GM18517 (cell line): ENCODE data around the gene MTARC1.
A peak's percentile ranks its signal among the peaks of the same experiment; 100 is the strongest.

Experiments used
- ATAC-seq: cut with Tn5 transposase; IDR thresholded peaks from one replicate; pipeline ENCODE4 v1.9.1; 2021; ENCODE audit warnings: mild to moderate bottlenecking, moderate library complexity; ENCODE audit not compliant: unreplicated experiment

Gene MTARC1

DNA sequence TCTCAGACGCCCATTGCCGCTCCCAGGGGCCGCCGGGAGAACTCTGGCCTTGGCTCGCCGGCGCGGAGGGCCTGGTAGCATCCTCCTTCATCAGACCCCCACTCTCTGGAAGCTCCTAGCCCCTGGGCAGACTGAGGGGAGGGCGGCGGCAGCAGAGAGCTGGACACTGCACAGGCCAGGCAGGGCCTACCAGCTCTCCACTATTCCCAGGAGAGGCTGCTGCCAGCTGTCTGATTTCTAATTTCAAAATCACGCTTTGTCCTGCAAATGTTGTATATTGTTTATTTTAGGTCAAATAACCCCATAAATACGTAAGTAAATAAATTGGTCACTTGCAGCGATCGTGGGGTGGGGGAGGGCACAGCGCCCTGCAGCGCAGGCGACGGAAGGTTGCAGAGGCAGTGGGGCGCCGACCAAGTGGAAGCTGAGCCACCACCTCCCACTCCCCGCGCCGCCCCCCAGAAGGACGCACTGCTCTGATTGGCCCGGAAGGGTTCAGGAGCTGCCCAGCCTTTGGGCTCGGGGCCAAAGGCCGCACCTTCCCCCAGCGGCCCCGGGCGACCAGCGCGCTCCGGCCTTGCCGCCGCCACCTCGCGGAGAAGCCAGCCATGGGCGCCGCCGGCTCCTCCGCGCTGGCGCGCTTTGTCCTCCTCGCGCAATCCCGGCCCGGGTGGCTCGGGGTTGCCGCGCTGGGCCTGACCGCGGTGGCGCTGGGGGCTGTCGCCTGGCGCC is at the start of gene MTARC1:
Gene MTARC1 (plus strand): TSS at position 577 of the 732 bp plus-strand sequence. CDS start 32 bp downstream, at position 609.
- ATAC-seq = peak; percentile 66

- no peak for ATAC-seq
Measured at GRCh38 chr1:220741349-220741748, 45.4 kb upstream of the MTARC1 start.

DNA sequence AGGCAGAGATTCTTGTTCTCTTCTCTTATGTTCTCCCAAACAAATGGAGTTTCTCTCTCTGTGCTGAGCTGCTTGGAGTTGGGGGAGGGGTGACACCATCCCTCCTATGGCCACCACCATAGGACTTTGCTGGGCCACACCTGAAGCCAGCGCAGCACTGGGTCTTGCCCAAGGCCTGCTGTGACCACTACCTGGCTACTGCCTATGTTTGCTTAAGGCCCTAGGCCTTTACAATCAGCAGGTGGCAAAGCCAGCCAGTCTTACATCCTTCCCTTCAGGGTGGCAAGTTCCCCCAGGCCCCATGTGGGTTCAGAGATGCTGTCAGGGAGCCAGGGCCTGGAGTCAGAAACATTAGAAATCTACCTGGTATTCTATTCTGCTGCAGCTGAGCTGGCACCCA is 44.9 kb upstream of the MTARC1 start:
- no peak for ATAC-seq

DNA sequence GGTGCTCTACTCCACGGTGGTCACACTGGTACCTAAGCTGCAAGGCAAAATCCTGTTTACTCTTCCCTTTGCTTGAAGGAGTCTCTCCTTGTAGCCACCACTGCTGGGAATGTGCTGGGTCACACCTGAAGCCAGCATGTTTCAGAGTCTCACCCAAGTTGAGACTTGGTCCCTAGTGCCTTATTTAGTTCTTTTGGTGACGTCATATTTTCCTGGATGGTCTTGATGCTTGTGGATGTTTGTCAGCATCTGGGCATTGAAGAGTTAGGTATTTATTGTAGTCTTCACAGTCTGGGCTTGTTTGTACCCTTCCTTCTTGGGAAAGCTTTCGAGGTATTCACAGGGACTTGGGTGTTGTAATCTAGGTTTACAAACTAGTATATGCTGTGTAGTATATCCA is 44.2 kb upstream of the MTARC1 start:
- ATAC-seq = no peak

DNA sequence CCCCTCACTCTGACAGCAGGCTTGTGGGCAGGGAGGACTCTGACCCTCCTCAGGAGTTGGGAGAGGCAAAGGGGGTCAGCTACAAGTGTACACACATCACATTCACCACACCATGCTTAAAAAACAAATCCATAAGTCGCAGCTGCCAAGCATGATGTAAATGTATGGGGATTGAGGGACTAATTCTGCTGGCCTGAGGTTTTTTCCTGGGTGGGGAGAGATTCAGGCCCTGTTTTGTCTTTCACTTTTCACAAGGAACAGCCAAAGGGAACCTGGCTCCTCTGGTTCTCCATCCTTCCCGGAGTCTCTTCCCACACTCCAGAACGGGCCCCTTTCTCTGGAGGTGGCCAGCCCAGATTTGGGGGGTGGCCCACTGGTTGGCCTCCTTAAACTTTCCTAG is 39.9 kb upstream of the MTARC1 start:
- no peak for ATAC-seq

DNA sequence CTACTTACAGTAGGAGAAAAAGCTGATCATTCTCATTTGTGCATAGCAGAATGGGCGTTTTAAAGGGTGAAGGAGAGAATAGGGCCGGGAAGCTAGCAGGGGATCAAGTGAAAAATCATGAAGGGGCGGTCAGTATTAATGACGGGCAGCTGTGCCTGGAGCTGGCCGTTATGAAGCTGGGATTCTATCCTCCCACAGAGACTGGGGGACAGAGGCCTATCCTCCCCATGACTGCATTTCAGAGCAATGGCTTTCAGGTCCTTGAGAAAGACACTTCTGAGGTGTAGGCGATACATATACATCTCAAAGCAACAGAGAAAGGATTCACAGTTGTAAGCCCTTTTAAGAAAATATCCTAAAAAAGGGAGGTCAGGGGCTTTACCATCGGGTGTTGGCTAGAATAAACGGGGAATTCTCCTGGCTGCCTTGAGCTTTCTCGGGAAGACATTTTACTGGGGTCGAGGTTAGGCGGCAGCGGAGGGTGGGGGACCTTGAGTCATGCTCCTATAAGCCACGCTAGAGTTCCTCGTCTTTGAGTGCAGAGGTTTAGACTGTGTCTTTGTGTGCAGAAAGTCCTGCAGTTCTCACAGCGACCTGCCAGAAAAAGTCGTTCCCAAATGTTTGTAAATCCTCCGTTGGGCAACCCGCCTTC is 39.1 kb upstream of the MTARC1 start:
- ATAC-seq = peak; percentile 33

DNA sequence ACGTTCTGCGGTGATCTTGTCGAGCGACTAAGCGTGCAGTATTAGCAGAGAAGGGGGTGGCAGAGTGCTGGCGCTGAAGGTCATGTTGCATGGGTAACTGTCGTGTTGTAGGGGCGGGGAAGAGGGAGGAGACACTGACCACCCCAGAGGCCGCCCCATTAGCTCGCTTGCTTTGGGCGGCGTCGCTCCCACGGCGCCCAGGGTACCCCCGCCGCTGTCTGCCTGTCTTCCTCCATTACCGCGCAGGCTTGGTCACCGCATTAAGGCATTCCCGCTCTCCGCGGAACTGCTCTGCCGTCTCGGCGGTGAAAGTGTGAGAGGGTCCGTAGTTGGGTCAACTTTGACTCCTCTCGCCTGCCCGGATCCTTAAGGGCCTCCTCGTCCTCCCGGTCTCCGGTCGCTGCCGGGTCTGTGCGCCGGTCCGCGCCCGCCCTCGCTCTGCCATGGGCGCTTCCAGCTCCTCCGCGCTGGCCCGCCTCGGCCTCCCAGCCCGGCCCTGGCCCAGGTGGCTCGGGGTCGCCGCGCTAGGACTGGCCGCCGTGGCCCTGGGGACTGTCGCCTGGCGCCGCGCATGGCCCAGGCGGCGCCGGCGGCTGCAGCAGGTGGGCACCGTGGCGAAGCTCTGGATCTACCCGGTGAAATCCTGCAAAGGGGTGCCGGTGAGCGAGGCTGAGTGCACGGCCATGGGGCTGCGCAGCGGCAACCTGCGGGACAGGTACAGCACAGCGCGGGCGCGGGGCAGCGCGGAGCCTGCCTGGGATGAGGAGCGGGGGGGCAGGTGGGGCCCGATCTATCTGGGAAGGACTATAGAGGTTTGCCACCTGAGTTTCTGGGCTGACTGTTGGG is 38.4 kb upstream of the MTARC1 start, which contains the start of gene MTARC2:
Gene MTARC2 (plus strand): TSS at position 234 of the 846 bp plus-strand sequence. CDS start 210 bp downstream, at position 444.
- peak; percentile 98 for ATAC-seq

GRCh38 chr1:220748936-220749335 is 37.8 kb upstream of the MTARC1 start:
- no peak for ATAC-seq

GRCh38 chr1:220750131-220750515 is 36.6 kb upstream of the MTARC1 start:
- ATAC-seq = no peak

DNA sequence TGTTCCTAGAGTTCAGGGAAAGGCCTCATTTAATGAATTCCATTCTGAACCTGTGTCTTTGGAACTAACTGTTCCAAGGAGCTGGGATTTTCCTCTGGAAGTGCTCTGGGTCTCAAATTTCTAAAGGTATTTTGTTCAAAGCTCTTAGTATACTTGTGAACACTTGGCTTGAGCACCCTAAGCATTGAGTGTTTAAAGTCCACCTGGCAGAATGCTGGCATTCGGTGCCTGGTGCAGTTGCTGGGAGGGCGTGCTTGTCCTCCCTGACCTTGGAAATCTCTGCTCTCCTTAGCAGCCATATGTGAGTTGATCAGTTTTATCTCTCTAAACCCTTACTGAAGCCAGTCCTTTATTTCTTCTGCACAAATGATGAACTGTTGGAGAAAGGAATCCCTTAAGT is 35.6 kb upstream of the MTARC1 start:
- ATAC-seq = no peak

DNA sequence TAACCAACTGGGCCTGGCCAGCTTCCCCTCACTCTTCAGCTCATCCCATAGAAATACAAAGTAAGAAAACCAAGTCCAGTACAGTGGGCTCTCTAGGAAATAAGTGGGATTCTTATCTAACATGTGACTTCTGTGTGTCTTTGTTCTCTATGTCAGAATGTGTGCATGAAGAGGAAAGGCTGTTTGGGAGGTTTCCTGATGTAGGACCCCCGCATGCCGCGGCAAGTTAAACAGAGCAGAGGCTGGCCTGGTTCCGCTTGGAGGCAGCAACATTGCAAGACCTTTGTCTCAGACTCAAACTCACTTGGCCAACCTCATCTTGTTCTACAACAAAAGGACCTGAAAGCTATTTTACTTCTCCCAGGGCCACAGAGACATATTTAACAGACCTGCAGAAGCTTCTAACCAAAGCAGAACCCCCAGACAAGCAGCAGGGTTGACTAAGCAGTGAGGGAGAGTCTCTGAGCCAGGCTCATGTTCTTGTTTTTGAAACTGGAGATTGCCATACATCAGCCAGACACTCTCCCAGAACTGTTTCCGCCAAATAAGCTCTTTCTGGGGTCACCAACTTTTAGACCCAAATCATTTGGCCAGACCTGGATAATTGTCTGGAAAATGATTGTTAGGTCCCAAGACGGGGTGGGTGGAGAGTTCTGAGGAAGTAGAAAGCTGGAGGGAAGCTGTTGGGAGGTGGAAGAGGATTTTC is 32.3 kb upstream of the MTARC1 start:
- ATAC-seq = no peak

GRCh38 chr1:220754918-220755295 is 31.8 kb upstream of the MTARC1 start:
- no peak for ATAC-seq

DNA sequence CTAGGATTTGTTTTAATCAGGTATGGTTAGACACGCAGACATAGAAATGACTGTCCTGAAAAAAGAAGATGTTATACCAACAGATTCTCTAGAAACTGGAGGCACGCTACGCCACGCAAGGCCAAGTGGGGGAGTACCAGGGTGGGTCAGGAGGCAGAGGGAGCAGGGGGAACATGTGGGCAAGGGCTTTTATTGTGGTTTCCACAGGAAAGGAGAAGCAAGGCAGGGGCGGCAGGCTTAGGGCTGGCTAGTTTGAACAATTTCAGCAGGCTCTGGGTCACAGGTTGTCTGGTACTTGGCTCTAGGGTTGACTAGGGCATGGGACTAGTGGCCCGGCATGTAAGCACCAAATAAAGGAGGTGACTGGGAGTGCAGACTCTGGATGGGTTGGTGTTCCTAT is 31.4 kb upstream of the MTARC1 start:
- ATAC-seq = no peak

DNA sequence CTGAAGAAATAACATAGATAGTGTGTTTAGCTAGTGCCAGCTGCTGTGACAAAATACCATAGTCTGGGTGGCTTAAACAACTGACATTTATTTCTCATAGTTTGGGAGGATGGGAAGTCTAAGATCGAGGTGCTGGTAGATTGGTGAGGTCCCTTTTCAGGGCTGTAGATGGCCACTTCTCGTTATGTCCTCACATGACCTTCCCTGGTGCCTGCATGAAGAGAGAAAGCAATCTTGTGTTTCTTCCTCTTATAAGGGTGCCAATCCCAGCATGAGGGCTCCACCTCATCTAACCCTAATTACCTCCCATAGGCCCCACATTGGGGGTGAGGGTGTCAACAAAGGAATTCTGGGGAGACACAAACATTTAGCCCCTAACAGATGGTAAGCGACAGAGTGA is 29.3 kb upstream of the MTARC1 start:
- ATAC-seq = no peak

DNA sequence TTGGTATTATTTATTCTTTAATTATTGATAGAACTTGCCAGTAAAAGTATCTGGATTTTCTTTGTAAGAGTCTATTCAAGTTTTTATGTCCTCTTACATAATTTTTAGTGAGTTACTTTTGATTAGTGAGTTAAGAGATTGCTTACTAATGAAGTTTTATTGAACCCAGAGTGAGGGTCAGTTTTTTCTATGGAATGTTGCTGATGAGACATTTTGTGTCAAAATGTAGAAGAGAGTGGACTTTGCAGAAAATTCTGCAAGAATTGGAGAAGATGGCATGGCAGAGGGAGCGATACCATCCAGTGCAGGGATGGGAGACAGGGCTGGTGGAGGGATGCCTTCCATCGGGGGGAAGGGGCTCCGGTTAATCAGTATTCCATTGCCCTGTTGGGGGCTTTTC is 27.6 kb upstream of the MTARC1 start:
- no peak for ATAC-seq

DNA sequence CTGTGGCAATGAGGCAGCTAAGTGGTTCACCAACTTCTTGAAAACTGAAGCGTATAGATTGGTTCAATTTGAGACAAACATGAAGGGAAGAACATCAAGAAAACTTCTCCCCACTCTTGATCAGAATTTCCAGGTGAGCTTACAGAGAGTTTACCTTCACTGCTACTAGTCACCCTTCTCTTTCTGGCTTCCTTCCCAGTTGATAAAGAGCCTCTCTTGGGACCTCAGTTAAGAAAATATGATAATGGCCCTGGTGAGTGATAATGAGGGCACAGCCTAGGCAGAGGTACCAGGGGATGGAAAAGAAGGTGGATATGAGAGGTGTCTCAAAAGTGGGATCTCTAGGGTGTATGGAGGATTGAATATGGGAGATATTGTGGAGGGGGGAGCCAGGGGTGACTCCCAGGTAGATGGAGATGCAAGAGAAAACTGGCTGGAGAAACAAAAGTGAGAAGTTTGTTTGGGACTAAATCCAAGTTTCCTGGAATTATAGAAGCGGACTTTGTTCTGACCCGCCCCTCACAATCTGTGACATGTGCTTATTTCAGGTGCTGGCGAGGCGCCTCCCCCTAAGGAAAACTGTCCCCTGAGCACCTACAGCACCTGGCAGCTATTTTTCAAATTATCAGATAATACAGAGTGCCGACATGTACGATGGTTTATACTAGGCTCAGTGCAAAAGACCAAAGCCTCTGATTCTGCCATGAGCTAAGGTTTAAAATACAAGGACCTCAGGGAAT is 24.9 kb upstream of the MTARC1 start:
- no peak for ATAC-seq

- ATAC-seq = no peak
Measured at GRCh38 chr1:220764757-220765156, 22.0 kb upstream of the MTARC1 start.

DNA sequence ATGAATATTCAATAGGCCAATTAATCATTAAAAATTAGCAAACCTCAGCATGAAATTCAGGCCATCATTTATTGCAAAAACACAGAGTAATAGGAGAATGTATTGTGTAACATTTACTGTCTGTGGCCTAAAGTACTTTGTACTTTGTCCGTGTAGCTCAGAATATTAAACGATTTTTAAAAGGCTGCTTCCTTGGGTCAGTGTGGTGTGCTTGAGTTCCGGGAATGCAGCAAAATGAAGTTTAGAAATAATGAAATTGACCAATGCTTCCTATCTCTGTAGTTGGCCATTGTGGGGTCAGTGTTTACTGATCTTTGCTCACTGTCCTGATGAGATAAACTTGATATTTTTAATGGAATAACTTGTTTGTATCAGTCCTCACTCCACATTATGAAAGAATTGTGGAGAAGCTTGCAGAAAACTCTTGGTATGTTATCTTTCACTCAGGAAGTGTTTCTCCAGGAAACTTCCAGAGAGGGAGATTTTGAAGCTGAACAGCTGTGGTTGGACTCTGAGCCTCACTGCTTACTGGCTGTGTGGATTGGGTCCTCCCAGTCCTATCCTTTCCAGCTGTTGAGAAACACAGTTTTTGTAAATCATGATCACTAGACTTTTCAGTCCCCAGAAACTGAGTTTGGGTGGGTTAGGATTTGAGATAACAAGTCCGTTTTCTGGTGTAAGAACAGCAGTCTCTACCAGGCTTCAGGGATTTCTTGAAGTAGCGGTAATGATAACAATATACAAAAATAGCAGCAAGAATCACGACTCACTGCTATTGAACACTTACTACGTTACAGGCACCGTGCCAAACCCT is 19.2 kb upstream of the MTARC1 start:
- no peak for ATAC-seq

DNA sequence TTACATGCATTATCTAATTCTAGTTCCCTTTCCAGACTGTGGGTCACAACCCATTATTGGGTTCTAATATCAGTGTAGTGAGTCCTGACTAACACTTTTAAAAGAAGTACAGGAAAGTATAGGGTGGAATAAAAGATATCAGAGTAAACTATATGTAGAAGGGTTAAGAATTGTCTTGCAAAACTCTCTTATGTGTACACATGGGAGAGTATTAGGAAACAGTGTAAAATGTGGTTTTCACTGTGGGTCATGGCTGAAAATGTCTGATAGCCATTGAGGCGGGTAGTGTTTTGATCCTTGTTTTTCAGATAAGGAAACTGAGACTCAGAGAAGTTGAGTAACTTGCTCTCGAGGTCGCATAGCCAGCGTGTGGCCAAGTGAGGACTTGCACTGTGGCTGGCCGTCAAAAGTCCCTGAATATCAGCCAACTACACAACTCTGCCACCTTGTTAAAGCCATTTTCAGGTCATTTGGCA is 18.5 kb upstream of the MTARC1 start:
- no peak for ATAC-seq
